ENCODE results near the gene SIX4. TPM values are rescaled to one million over a fixed set of nuclear protein-coding genes. Genes with fewer than 3 reads are reported as not detected.

SIX4 gene
- total and polyA plus RNA-seq, 10 of the 15 experiments (the other 5 are each of a cell fraction or from before 2014, with no cell fraction given): 0.04 to 0.26 (median 0.06) TPM; not detected in 5

DNA sequence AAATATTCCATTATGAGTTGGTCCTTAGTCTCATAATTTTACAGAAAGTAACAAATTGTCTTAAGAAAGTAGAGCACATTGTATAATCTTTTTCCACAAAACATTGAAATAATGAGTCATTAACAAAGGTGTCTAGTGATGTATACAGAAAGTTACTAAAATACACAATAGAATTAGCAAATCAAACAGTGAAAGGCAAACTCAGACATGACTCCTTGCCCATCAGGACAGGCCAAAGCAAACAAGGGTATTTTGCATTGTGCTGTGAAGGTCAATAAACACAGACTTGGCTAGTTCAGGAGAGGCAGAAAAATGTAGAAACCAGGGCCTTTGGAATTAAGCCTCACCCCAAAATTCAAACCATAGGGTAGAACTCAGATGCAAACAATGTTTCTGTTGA, 37.3 kb downstream of the SIX4 start:
- ChIA-PET CTCF (interaction anchor here (1.3 kb wide), 1 partner anchor 9 kb away, joined by 3 read pairs; no protein-coding TSS in a partner anchor), RAD21 (ENCODE audit: unreplicated experiment) (no interaction called here), SMC1A (ENCODE audit: uncharacterized antibody, unreplicated experiment) (no interaction called here), POLR2A (no interaction called here)
- no peak overlapping the region for H3K4me2 ChIP-seq (ENCODE audit: control insufficient read depth, insufficient read depth)
- in situ Hi-C loops (cut with MboI): no loop called here
- intact Hi-C loops (cut with micrococcal nuclease; ENCODE audit: unreplicated experiment): no loop called here
- no peaks in the 10 kb centered on the region for H3K4me1 ChIP-seq (ENCODE audit: control insufficient read depth, insufficient read depth, low read length)
- no peaks in the 10 kb centered on the region for H4K20me1 ChIP-seq (ENCODE audit: control insufficient read depth, insufficient read depth)
- H3K27ac ChIP-seq (ENCODE audit: control insufficient read depth, insufficient read depth): no peak overlapping the region
- H3K27me3 ChIP-seq (replicated peaks in 1 of 2; ENCODE audit: control insufficient read depth in 2 of 2, insufficient read depth in 2 of 2, low read length in 1 of 2): no peaks in the 10 kb centered on the region
- TF ChIP-seq ZNF384 (IDR thresholded peaks at IDR 0.05; ENCODE audit: borderline replicate concordance, low read depth, low read length) (no peak), GABPA (IDR thresholded peaks at IDR 0.05; ENCODE audit: low read depth) (no peak)
- no peak for ATAC-seq
- H3K36me3 ChIP-seq (ENCODE audit: control insufficient read depth in 2 of 2, insufficient read depth in 2 of 2, low read length in 1 of 2): no peaks in the 10 kb centered on the region
- no peak overlapping the region for H2AFZ ChIP-seq (ENCODE audit: control insufficient read depth, low read depth, low read length)
- DNase-seq (ENCODE audit: low read depth, low spot score): no peak
- no peak overlapping the region for H3K9ac ChIP-seq (ENCODE audit: control insufficient read depth, insufficient read depth, low read length)
- no peaks in the 10 kb centered on the region for H3K9me3 ChIP-seq (replicated peaks; ENCODE audit: control insufficient read depth, insufficient read depth, low read length)
- BruUV-seq (replicated peaks): no TSS peak
- FAIRE-seq: no peak
- H3K79me2 ChIP-seq (ENCODE audit: control insufficient read depth, insufficient read depth, low read length): no peaks in the 10 kb centered on the region
- H3K4me3 ChIP-seq: no peak overlapping the region

DNA sequence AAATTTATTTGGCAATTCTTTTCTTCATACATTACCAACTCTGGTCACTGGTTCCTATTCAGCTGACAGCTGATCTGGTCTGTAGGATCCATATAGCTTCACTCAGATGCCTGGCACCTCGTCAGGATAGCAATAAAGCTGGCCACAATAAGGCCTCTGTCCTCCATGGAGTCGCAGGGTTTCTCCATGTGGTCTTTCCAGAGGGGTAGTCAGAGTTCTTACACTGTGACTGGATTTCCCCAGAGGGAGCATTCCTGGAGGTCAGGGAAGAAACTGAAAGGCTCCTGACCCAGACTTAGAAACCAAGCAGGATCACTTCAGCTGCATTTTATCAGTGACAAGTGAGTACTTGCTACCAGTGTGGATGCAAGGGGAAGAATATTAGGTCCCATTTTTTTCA, 39.9 kb downstream of the SIX4 start:
- intact Hi-C loops (cut with micrococcal nuclease; ENCODE audit: unreplicated experiment): no loop called here
- no TSS peak for BruUV-seq (replicated peaks)
- ChIA-PET RAD21 (ENCODE audit: unreplicated experiment) (no interaction called here), POLR2A (no interaction called here), SMC1A (ENCODE audit: uncharacterized antibody, unreplicated experiment) (interaction anchor here (0.5 to 0.8 kb wide), 2 partner anchors 11 to 240 kb away, joined by 3 read pairs; no protein-coding TSS in a partner anchor), CTCF (no interaction called here)
- Histone ChIP-seq H3K4me3 (no peak overlapping the region), H3K4me1 (ENCODE audit: control insufficient read depth, insufficient read depth, low read length) (no peaks in the 10 kb centered on the region), H3K9me3 (replicated peaks; ENCODE audit: control insufficient read depth, insufficient read depth, low read length) (no peaks in the 10 kb centered on the region), H3K27me3 (replicated peaks in 1 of 2; ENCODE audit: control insufficient read depth in 2 of 2, insufficient read depth in 2 of 2, low read length in 1 of 2) (no peaks in the 10 kb centered on the region), H4K20me1 (ENCODE audit: control insufficient read depth, insufficient read depth) (no peaks in the 10 kb centered on the region), H3K36me3 (ENCODE audit: control insufficient read depth in 2 of 2, insufficient read depth in 2 of 2, low read length in 1 of 2) (no peaks in the 10 kb centered on the region), H3K4me2 (ENCODE audit: control insufficient read depth, insufficient read depth) (no peak overlapping the region), H3K79me2 (ENCODE audit: control insufficient read depth, insufficient read depth, low read length) (no peaks in the 10 kb centered on the region), H2AFZ (ENCODE audit: control insufficient read depth, low read depth, low read length) (no peak overlapping the region), H3K27ac (ENCODE audit: control insufficient read depth, insufficient read depth) (no peak overlapping the region), H3K9ac (ENCODE audit: control insufficient read depth, insufficient read depth, low read length) (no peak overlapping the region)
- 23% methylated on average over 2 of the region's 2 CpGs for WGBS (ENCODE audit: insufficient coverage, insufficient replicate concordance, low lambda C conversion rate, missing lambda C conversion rate)
- TF ChIP-seq JUNB (IDR thresholded peaks at IDR 0.05) (no peak), PML (IDR thresholded peaks at IDR 0.05; ENCODE audit: low read length) (no peak)
- TF ChIP-seq, protein P1, sequence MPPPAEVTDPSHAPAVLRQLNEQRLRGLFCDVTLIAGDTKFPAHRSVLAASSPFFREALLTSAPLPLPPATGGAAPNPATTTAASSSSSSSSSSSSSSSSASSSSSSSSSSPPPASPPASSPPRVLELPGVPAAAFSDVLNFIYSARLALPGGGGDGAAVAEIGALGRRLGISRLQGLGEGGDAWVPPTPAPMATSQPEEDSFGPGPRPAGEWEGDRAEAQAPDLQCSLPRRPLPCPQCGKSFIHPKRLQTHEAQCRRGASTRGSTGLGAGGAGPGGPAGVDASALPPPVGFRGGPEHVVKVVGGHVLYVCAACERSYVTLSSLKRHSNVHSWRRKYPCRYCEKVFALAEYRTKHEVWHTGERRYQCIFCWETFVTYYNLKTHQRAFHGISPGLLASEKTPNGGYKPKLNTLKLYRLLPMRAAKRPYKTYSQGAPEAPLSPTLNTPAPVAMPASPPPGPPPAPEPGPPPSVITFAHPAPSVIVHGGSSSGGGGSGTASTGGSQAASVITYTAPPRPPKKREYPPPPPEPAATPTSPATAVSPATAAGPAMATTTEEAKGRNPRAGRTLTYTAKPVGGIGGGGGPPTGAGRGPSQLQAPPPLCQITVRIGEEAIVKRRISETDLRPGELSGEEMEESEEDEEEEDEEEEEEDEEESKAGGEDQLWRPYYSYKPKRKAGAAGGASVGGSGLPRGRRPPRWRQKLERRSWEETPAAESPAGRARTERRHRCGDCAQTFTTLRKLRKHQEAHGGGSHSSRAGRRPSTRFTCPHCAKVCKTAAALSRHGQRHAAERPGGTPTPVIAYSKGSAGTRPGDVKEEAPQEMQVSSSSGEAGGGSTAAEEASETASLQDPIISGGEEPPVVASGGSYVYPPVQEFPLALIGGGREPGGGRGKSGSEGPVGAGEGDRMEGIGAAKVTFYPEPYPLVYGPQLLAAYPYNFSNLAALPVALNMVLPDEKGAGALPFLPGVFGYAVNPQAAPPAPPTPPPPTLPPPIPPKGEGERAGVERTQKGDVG (CRISPR knock-in tag; IDR thresholded peaks at IDR 0.05): no peak
- DNase-seq (ENCODE audit: low read depth, low spot score): no peak
- in situ Hi-C loops (cut with MboI): no loop called here
- no peak for FAIRE-seq
- ATAC-seq: no peak

All from GM12878 (cell line).